Type B pancreatic cell (in vitro differentiated cells): ENCODE results near the gene CACTIN. TPM values are rescaled to one million over a fixed set of nuclear protein-coding genes. Genes with fewer than 3 reads are reported as not detected.

Experiments
- DNase-seq: peaks from one replicate; pipeline ENCODE4 v3.0.0; 2021; ENCODE audit warnings: mixed read lengths; ENCODE audit not compliant: unreplicated experiment; ENCODE audit errors: extremely low spot score
- H3K27ac Mint-ChIP-seq: 2 replicates; pipeline ENCODE4 v1.8.0; 2021; ENCODE audit warnings: mild to moderate bottlenecking, mixed read lengths
- H3K27me3 Mint-ChIP-seq: 2 replicates; pipeline ENCODE4 v1.8.0; 2021; ENCODE audit warnings: mixed read lengths
- H3K36me3 Mint-ChIP-seq: 2 replicates; pipeline ENCODE4 v1.8.0; 2021; ENCODE audit warnings: mixed read lengths
- H3K4me1 Mint-ChIP-seq: one replicate; pipeline ENCODE4 v1.8.0; 2021; ENCODE audit warnings: mixed read lengths; ENCODE audit not compliant: unreplicated experiment
- H3K4me3 Mint-ChIP-seq: 2 replicates; pipeline ENCODE4 v1.8.0; 2021; ENCODE audit warnings: mild to moderate bottlenecking, mixed read lengths
- H3K9me3 Mint-ChIP-seq: 2 replicates; pipeline ENCODE4 v1.8.0; 2021; ENCODE audit warnings: mixed read lengths
- total RNA-seq: library from RNA; stranded (reverse); gene quantifications from 2 replicates; pipeline ENCODE4 v1.2.1, GENCODE V29; 2021; ENCODE audit warnings: low replicate concordance
- TF ChIP-seq, protein P1 (sequence below): fragments of 200-600 bp; sonication (generic); conservative IDR thresholded peaks from 2 replicates; pipeline ENCODE4 v1.5.0; 2021; ENCODE audit warnings: antibody characterized with exemption, mild to moderate bottlenecking

The CACTIN gene
- total RNA-seq, 1 donor from 2014 or later = 32.4 TPM

DNA sequence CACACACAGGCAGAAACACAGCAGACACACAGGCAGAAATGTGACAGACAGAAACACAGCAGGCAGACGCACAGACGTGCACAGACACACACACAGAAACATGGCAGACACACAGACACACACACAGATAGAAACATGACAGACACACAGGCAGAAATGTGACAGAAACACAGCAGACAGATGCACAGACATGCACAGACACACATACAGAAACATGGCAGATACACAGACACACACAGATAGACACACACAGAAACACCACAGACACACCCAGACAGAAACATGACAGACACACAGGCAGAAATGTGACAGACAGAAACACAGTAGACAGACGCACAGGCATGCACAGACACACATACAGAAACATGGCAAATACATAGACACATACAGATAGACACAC is 21.2 kb downstream of the CACTIN start:
- TF ChIP-seq, protein P1, sequence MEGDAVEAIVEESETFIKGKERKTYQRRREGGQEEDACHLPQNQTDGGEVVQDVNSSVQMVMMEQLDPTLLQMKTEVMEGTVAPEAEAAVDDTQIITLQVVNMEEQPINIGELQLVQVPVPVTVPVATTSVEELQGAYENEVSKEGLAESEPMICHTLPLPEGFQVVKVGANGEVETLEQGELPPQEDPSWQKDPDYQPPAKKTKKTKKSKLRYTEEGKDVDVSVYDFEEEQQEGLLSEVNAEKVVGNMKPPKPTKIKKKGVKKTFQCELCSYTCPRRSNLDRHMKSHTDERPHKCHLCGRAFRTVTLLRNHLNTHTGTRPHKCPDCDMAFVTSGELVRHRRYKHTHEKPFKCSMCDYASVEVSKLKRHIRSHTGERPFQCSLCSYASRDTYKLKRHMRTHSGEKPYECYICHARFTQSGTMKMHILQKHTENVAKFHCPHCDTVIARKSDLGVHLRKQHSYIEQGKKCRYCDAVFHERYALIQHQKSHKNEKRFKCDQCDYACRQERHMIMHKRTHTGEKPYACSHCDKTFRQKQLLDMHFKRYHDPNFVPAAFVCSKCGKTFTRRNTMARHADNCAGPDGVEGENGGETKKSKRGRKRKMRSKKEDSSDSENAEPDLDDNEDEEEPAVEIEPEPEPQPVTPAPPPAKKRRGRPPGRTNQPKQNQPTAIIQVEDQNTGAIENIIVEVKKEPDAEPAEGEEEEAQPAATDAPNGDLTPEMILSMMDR = no peak
- no peaks in the 10 kb centered on the region for H3K36me3 Mint-ChIP-seq
- no peaks in the 10 kb centered on the region for H3K9me3 Mint-ChIP-seq
- H3K27me3 Mint-ChIP-seq = peaks cover 14% of the 10 kb centered on the region
- no peak overlapping the region for H3K27ac Mint-ChIP-seq
- H3K4me3 Mint-ChIP-seq = no peak overlapping the region
- no peak for DNase-seq
- peaks cover 7% of the 10 kb centered on the region for H3K4me1 Mint-ChIP-seq

DNA sequence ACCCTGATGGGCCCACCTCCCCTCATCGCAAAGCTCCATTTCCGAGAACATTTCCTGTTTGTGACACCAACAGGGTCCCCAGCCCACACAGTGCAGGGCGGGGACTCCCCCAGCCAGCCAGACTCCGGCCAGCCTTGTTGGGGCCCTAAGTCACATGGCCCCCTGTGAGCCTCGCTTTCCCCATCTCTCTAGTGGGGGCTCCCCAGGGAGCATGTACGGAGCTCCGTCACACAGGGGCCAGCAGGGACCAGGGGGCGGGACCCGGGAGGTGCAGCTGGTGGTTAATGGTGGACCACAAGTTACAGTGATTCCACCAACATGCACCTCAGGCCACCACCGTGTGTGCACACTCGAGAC is 21.6 kb downstream of the CACTIN start:
- Mint-ChIP-seq H3K4me1 (peaks cover 7% of the 10 kb centered on the region), H3K27ac (no peak overlapping the region), H3K4me3 (no peak overlapping the region), H3K9me3 (no peaks in the 10 kb centered on the region), H3K36me3 (no peaks in the 10 kb centered on the region), H3K27me3 (peaks cover 14% of the 10 kb centered on the region)
- no peak for DNase-seq
- TF ChIP-seq, protein P1 = no peak

DNA sequence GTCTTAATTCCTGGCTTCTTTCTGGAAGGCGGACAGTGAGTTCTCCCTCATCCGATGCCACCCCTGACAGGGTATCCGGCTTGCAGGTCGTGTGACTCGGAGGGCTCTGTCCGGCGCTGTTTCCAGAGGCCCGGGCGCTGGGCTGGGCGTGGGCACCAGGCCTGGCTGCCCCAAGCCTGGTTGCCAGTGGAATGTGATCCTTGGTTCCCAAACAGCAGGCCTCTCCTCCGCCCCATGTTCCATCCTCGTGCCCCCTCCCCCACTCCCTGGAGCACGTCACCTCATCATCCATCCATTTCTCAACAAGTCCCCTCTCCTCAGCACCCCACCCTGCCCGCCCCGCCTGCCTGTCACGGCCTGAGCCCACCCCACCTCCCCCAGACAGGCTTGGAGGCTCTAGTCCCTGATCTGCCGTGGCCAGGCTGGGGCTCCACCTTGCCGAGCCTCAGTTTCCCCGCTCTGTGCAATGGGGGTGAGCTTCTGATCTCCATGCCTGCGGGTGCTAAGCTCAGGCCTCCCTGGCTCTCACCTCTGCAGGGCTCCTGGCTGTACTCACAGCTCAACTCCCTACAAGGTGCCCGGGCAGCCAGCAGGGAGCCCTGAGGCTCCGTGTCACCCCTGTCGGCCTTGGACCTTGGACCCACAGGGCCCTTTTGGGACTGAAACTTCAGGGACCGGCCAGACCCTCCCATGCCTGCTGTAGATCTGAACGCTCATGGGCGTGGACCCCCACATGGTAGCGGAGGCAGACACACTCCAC is 22.2 kb downstream of the CACTIN start:
- TF ChIP-seq, protein P1 = no peak
- Mint-ChIP-seq H3K36me3 (no peaks in the 10 kb centered on the region), H3K9me3 (no peaks in the 10 kb centered on the region), H3K27ac (no peak overlapping the region), H3K4me1 (peaks cover 7% of the 10 kb centered on the region), H3K27me3 (peaks cover 14% of the 10 kb centered on the region), H3K4me3 (no peak overlapping the region)
- no peak for DNase-seq

DNA sequence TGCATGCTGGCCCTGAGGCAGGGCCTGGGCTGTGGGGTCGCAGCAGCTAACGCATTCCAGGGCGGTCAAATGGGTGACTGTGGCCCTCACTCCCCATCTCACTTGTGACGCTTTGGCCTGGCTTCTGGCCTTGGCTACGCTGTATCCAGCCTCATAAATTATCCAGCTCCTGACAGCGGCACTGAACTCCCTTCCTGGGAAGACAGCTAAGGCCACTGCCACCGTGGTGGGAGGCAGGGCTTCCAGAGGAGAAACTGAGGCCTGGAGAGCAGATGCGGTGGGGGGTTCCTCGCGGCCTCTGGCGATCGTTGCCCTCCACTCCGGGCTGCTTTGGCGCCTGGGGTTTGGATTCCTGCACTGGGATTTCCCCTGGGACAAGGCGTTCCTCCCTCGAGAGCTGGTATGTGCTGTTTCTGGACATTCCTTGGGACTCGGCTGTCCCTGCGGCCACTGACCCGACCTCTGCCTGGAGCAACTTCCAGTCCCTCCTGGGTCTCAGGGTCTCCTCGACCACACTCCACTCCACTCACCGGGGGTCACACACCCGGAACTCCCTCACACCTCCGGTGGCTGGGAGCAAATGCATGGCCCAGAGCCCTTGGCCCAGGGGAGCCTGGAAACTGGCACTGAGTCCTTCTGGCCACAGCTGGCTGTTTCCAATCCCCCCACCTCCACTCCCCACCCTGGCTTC is 23.3 kb downstream of the CACTIN start:
- Mint-ChIP-seq H3K4me3 (no peak overlapping the region), H3K9me3 (no peaks in the 10 kb centered on the region), H3K4me1 (peaks cover 6% of the 10 kb centered on the region), H3K27ac (no peak overlapping the region), H3K36me3 (no peaks in the 10 kb centered on the region), H3K27me3 (peaks cover 12% of the 10 kb centered on the region)
- TF ChIP-seq, protein P1 = no peak
- no peak for DNase-seq

DNA sequence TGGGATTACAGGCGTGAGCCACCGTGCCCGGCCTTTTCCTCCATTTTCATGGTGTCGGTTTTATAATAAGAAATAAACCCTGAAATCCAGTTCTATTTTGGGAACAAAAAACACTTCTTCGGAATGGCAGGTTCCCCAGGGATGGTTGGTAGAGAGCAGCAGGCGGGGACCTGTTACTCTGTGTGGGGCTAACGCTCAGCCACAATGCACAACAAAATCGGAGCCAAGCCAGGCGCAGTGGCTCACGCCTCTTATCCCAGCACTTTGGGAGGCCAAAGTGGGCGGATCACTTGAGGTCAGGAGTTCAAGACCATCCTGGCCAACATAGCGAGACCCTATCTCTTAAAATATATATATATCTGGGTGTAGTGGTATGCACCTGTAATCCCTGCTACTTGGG is 25.6 kb downstream of the CACTIN start:
- no peak overlapping the region for H3K4me3 Mint-ChIP-seq
- no peak for DNase-seq
- TF ChIP-seq, protein P1 = no peak
- H3K27me3 Mint-ChIP-seq = no peaks in the 10 kb centered on the region
- H3K27ac Mint-ChIP-seq = no peak overlapping the region
- H3K36me3 Mint-ChIP-seq = no peaks in the 10 kb centered on the region
- H3K4me1 Mint-ChIP-seq = no peaks in the 10 kb centered on the region
- H3K9me3 Mint-ChIP-seq = no peaks in the 10 kb centered on the region
